ENCODE results near the gene USP38. TPM values are rescaled to one million over a fixed set of nuclear protein-coding genes. Genes with fewer than 3 reads are reported as not detected.

Gene USP38
- total and polyA plus RNA-seq, 2 of the 4 experiments (the other 2 are of a cell fraction): 5.5 to 17.0 TPM

- Histone ChIP-seq H2BK5ac (ENCODE audit: low read depth, low read length, poor library complexity, severe bottlenecking) (no peak overlapping the region), H2AFZ (replicated peaks; ENCODE audit: low read length, poor library complexity) (no peak overlapping the region), H3K14ac (replicated peaks; ENCODE audit: low read depth, low read length) (no peak overlapping the region), H4K5ac (ENCODE audit: low read depth, low read length) (no peak overlapping the region), H3K4me3 (ENCODE audit: insufficient read depth, low read depth, low read length) (no peak overlapping the region), H3K4me1 (ENCODE audit: control insufficient read depth, insufficient read depth, low read length) (no peaks in the 10 kb centered on the region), H2BK20ac (ENCODE audit: low read depth, low read length) (no peak overlapping the region), H3K9ac (ENCODE audit: low read depth, low read length) (no peak overlapping the region), H3K4me2 (ENCODE audit: low read depth, low read length) (no peak overlapping the region), H3K23ac (ENCODE audit: low read depth, low read length) (no peak overlapping the region), H2BK120ac (ENCODE audit: low read depth, low read length) (no peak overlapping the region), H3K27ac (ENCODE audit: insufficient read depth, low read length) (no peak overlapping the region), H4K20me1 (ENCODE audit: insufficient read depth, low read length) (no peaks in the 10 kb centered on the region; the same call in 1 of the 2 replicates), H2AK9ac (replicated peaks; ENCODE audit: low read depth, low read length, poor library complexity) (no peak overlapping the region), H3K9me3 (ENCODE audit: control insufficient read depth, insufficient read depth, low read length) (no peaks in the 10 kb centered on the region), H3K18ac (ENCODE audit: low read depth, low read length) (no peak overlapping the region), H3K36me3 (ENCODE audit: control insufficient read depth, insufficient read depth, low read length) (peaks cover 27% of the 10 kb centered on the region), H3K27me3 (ENCODE audit: control insufficient read depth, insufficient read depth, low read length) (no peaks in the 10 kb centered on the region), H4K8ac (ENCODE audit: low read depth in 2 of 2, low read length in 2 of 2) (no peak overlapping the region), H2BK15ac (ENCODE audit: low read depth, low read length) (no peak overlapping the region), H2AK5ac (ENCODE audit: low read depth, low read length) (no peak overlapping the region), H3K9me1 (ENCODE audit: insufficient read depth, low read length) (no peaks in the 10 kb centered on the region; the same call in 1 of the 2 replicates), H4K91ac (ENCODE audit: insufficient read depth, low read depth, low read length) (no peak overlapping the region), H3K56ac (ENCODE audit: extremely low read depth, insufficient read depth, low read length) (no peak overlapping the region), H3K4ac (ENCODE audit: low read depth, low read length) (no peak overlapping the region), H3K79me1 (ENCODE audit: low read depth in 1 of 2, low read length in 2 of 2) (peaks cover 9 to 16% of the 10 kb centered on the region in 2 experiments)
- no peak for ATAC-seq (ENCODE audit: low read depth)
- ChIA-PET CTCF (no interaction called here), POLR2A (ENCODE audit: unreplicated experiment) (no interaction called here)
- dilution Hi-C loops (cut with HindIII; ENCODE audit: low sequenced_read_pairs, unreplicated experiment): no loop called here
- no peak for DNase-seq
- in situ Hi-C loops (cut with MboI; ENCODE audit: low sequenced_read_pairs): no loop called here
- BruUV-seq (replicated peaks): no TSS peak
- TF ChIP-seq BHLHE40 (IDR thresholded peaks at IDR 0.05; ENCODE audit: low read depth, low read length) (no peak), SMC3 (IDR thresholded peaks at IDR 0.05; ENCODE audit: low read depth, low read length) (no peak), RFX5 (IDR thresholded peaks at IDR 0.05; ENCODE audit: low read depth, low read length) (no peak), CEBPB (IDR thresholded peaks at IDR 0.05; ENCODE audit: low read depth, low read length) (no peak), FOS (IDR thresholded peaks at IDR 0.05; ENCODE audit: low read depth, low read length) (no peak), CHD1 (IDR thresholded peaks at IDR 0.05; ENCODE audit: low read depth, low read length) (no peak), RAD21 (IDR thresholded peaks at IDR 0.05; ENCODE audit: low read length) (no peak), NFE2L2 (IDR thresholded peaks at IDR 0.05; ENCODE audit: low read depth, low read length) (no peak), POLR2A (IDR thresholded peaks at IDR 0.05; ENCODE audit: low read depth, low read length) (no peak), MXI1 (IDR thresholded peaks at IDR 0.05; ENCODE audit: borderline replicate concordance, low read depth, low read length) (no peak), ELK1 (IDR thresholded peaks at IDR 0.05; ENCODE audit: borderline replicate concordance, low read depth, low read length) (no peak), USF2 (IDR thresholded peaks at IDR 0.05; ENCODE audit: low read depth, low read length) (no peak), MAFK (IDR thresholded peaks at IDR 0.05; ENCODE audit: low read depth, low read length) (no peak), MAZ (IDR thresholded peaks at IDR 0.05; ENCODE audit: borderline replicate concordance, low read depth, low read length) (no peak), RCOR1 (IDR thresholded peaks at IDR 0.05; ENCODE audit: insufficient replicate concordance, low read length) (no peak)
- TF ChIP-seq, protein P1, sequence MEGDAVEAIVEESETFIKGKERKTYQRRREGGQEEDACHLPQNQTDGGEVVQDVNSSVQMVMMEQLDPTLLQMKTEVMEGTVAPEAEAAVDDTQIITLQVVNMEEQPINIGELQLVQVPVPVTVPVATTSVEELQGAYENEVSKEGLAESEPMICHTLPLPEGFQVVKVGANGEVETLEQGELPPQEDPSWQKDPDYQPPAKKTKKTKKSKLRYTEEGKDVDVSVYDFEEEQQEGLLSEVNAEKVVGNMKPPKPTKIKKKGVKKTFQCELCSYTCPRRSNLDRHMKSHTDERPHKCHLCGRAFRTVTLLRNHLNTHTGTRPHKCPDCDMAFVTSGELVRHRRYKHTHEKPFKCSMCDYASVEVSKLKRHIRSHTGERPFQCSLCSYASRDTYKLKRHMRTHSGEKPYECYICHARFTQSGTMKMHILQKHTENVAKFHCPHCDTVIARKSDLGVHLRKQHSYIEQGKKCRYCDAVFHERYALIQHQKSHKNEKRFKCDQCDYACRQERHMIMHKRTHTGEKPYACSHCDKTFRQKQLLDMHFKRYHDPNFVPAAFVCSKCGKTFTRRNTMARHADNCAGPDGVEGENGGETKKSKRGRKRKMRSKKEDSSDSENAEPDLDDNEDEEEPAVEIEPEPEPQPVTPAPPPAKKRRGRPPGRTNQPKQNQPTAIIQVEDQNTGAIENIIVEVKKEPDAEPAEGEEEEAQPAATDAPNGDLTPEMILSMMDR (conservative IDR thresholded peaks at IDR 0.05; ENCODE audit: low read depth, low read length): no peak
- intact Hi-C loops (cut with micrococcal nuclease): no loop called here
These were observed 10.9 kb downstream of the USP38 start for GRCh38 chr4:143195581-143195980.

Measured in IMR-90 (cell line).